ENCODE results near the gene SPATC1L. TPM values are rescaled to one million over a fixed set of nuclear protein-coding genes. Genes with fewer than 3 reads are reported as not detected.

The SPATC1L gene
- total RNA-seq, 1 experiment from 2014 or later = 17.2 TPM

Other genes with a start within 250 kb of the SPATC1L start
- gene COL6A1, start 202.7 kb downstream of the SPATC1L start, total RNA-seq (2014; rRNA removed; shearing (Covaris generic)) = 760 and 970 TPM in 2 replicates
- gene COL6A2, start 86.3 kb downstream of the SPATC1L start, total RNA-seq (2014; rRNA removed; shearing (Covaris generic)) = 680 and 1,049 TPM in 2 replicates
- gene FTCD, start 28.9 kb downstream of the SPATC1L start, total RNA-seq (2014; rRNA removed; shearing (Covaris generic)) = 0.20 and 0.36 TPM in 2 replicates
- gene LSS, start 44.3 kb upstream of the SPATC1L start, total RNA-seq (2014; rRNA removed; shearing (Covaris generic)) = 26.7 and 32.9 TPM in 2 replicates
- 27.5 and 37.5 TPM in 2 replicates for gene MCM3AP, start 101.2 kb upstream of the SPATC1L start, total RNA-seq (2014; rRNA removed; shearing (Covaris generic))
- gene YBEY, start 101.9 kb upstream of the SPATC1L start, total RNA-seq (2014; rRNA removed; shearing (Covaris generic)) = 9.9 and 18.5 TPM in 2 replicates
- 8.9 TPM in 2 replicates for gene C21orf58, start 139.4 kb upstream of the SPATC1L start, total RNA-seq (2014; rRNA removed; shearing (Covaris generic))
- gene PCNT, start 139.7 kb upstream of the SPATC1L start, total RNA-seq (2014; rRNA removed; shearing (Covaris generic)) = 11.7 and 13.6 TPM in 2 replicates

Data from RPMI7951 (cell line).